A673 (cell line): Measurements from ENCODE around the gene SPIRE1.

ENCODE experiments used
- CTCF ChIP-seq: fragments of 300-800, 200-600 bp; sonication (generic); conservative IDR thresholded peaks from 2 replicates; pipeline ENCODE4 v1.5.1; 2017; ENCODE audit warnings: low read depth, mild to moderate bottlenecking, antibody characterized with exemption, low read length, moderate library complexity, mixed read lengths
- EZH2 ChIP-seq: fragments of 200-600 bp; sonication (generic); IDR thresholded peaks from 2 replicates; pipeline ENCODE4 v1.6.1; 2017; ENCODE audit warnings: borderline replicate concordance, low read depth, mild to moderate bottlenecking, mixed read lengths, antibody characterized with exemption, low read length; ENCODE audit not compliant: poor library complexity, severe bottlenecking

- no peak for TF ChIP-seq CTCF
- TF ChIP-seq EZH2: no peak
These were observed 43.3 kb upstream of the SPIRE1 start for GRCh38 chr18:12701161-12701560.
